Measurements from ENCODE around the gene DGKD. TPM values are rescaled to one million over a fixed set of nuclear protein-coding genes. Genes with fewer than 3 reads are reported as not detected.

The DGKD gene
- total RNA-seq, 4 donors from 2014 or later: 7.0 to 55.4 (median 10.9) TPM

DNA sequence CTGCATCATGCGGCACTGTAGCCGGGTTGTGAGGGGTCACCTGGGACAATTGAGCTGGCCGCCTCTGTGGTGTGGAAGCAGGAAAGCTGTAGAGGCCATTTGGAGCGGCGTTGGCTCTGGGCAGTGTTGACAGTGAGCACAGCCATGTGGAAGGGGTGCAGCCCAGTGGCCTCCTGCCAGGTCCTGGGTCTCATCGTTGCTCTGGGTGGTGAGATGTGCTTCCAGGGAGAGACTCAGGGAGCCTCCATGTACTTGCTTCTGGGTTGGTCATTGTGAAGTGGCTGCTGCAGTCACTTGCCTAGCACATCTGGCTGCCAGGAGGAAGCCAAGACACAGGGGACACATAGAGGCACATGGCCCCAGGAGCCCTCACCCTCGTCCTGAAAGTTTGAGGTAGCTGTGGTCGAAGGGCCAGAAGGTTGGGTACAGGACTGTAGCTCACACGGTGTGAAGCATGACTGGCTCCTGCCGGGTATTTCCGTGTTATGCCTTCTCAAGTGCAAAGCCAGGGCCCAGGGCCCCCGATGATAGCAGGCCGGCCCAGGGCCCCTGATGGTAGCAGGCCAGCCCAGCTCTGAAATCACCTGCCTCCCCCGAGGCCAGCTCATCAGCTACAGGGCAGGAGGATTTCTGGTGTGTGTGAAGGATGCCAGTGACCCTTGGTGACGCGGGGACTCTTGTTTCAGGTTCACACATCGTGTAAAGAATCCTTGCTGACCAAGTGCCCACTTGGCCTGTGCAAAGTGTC is 82.6 kb downstream of the DGKD start:
- peaks cover 36% of the 10 kb centered on the region for H3K36me3 ChIP-seq
- H3K27me3 ChIP-seq: no peaks in the 10 kb centered on the region
- 88% methylated on average over 13 of the region's 17 CpGs for WGBS
- H3K4me1 ChIP-seq: no peaks in the 10 kb centered on the region
- H3K4me3 ChIP-seq: no peak overlapping the region
- TF ChIP-seq POLR2AphosphoS5 (IDR thresholded peaks at IDR 0.05): no peak
- TF ChIP-seq, protein P1, sequence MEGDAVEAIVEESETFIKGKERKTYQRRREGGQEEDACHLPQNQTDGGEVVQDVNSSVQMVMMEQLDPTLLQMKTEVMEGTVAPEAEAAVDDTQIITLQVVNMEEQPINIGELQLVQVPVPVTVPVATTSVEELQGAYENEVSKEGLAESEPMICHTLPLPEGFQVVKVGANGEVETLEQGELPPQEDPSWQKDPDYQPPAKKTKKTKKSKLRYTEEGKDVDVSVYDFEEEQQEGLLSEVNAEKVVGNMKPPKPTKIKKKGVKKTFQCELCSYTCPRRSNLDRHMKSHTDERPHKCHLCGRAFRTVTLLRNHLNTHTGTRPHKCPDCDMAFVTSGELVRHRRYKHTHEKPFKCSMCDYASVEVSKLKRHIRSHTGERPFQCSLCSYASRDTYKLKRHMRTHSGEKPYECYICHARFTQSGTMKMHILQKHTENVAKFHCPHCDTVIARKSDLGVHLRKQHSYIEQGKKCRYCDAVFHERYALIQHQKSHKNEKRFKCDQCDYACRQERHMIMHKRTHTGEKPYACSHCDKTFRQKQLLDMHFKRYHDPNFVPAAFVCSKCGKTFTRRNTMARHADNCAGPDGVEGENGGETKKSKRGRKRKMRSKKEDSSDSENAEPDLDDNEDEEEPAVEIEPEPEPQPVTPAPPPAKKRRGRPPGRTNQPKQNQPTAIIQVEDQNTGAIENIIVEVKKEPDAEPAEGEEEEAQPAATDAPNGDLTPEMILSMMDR (IDR thresholded peaks at IDR 0.05): no peak
- TF ChIP-seq POLR2A (IDR thresholded peaks at IDR 0.05): no peak
- no peak for TF ChIP-seq EP300 (IDR thresholded peaks at IDR 0.05)
- peak; percentile 56 to 72 for DNase-seq (ENCODE audit: low spot score in 2 of 2)
- H3K27ac ChIP-seq: no peak overlapping the region
- no peaks in the 10 kb centered on the region for H3K9me3 ChIP-seq

GRCh38 chr2:233437439-233437955 is 83.2 kb downstream of the DGKD start:
- H3K4me3 ChIP-seq: no peak overlapping the region
- H3K27me3 ChIP-seq: no peaks in the 10 kb centered on the region
- peak in 1 of 2 donors; percentile 46 for DNase-seq (ENCODE audit: low spot score in 2 of 2)
- TF ChIP-seq, protein P1 (IDR thresholded peaks at IDR 0.05): no peak
- TF ChIP-seq EP300 (IDR thresholded peaks at IDR 0.05): no peak
- TF ChIP-seq POLR2A (IDR thresholded peaks at IDR 0.05): no peak
- TF ChIP-seq POLR2AphosphoS5 (IDR thresholded peaks at IDR 0.05): no peak
- no peaks in the 10 kb centered on the region for H3K4me1 ChIP-seq
- no peaks in the 10 kb centered on the region for H3K9me3 ChIP-seq
- 86% methylated on average over 14 of the region's 14 CpGs for WGBS
- H3K36me3 ChIP-seq: peaks cover 37% of the 10 kb centered on the region
- no peak overlapping the region for H3K27ac ChIP-seq

GRCh38 chr2:233438573-233439147 is 84.4 kb downstream of the DGKD start:
- 90% methylated on average over 15 of the region's 15 CpGs for WGBS

GRCh38 chr2:233439191-233439590 is 84.9 kb downstream of the DGKD start:
- peak in 1 of 2 donors; percentile 53 for DNase-seq (ENCODE audit: low spot score in 2 of 2)
- Histone ChIP-seq H3K4me3 (no peak overlapping the region), H3K36me3 (peaks cover 37% of the 10 kb centered on the region), H3K4me1 (no peaks in the 10 kb centered on the region), H3K9me3 (no peaks in the 10 kb centered on the region), H3K27ac (no peak overlapping the region), H3K27me3 (no peaks in the 10 kb centered on the region)
- TF ChIP-seq POLR2A (IDR thresholded peaks at IDR 0.05): no peak
- TF ChIP-seq, protein P1 (IDR thresholded peaks at IDR 0.05): no peak
- no peak for TF ChIP-seq EP300 (IDR thresholded peaks at IDR 0.05)
- no peak for TF ChIP-seq POLR2AphosphoS5 (IDR thresholded peaks at IDR 0.05)
- WGBS: 64% methylated on average over 8 of the region's 9 CpGs

More at GRCh38 chr2:233438573-233439147, 84.4 kb downstream of the DGKD start:
- Histone ChIP-seq H3K4me3 (no peak overlapping the region), H3K27ac (no peak overlapping the region), H3K36me3 (peaks cover 37% of the 10 kb centered on the region), H3K4me1 (no peaks in the 10 kb centered on the region), H3K9me3 (no peaks in the 10 kb centered on the region), H3K27me3 (no peaks in the 10 kb centered on the region)
- no peak for TF ChIP-seq POLR2A (IDR thresholded peaks at IDR 0.05)
- TF ChIP-seq POLR2AphosphoS5 (IDR thresholded peaks at IDR 0.05): no peak
- TF ChIP-seq EP300 (IDR thresholded peaks at IDR 0.05): no peak
- TF ChIP-seq, protein P1 (IDR thresholded peaks at IDR 0.05): no peak
- DNase-seq (ENCODE audit: low spot score in 2 of 2): peak in 1 of 2 donors; percentile 24

DNA sequence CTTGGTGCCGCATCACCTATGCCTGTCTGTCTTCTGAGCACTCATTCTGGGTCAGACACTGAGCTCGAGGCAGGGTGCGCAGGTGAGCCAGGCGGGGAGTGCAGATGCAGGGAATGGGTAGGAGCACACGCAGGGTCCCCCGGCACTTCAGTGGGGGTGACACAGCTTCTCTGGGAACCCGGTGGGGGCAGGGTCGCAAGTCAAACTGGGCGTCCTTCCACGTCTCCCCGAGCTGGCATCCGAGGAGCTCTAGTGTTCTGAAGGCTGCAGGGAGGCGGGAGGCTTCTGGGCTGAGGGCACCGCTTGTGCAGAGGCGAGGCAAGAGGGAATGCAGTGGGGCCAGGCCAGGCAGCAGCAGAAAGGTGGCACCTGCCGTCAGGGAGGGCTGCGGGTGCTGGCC is 86.0 kb downstream of the DGKD start:
- peak in 1 of 2 donors; percentile 39 for DNase-seq (ENCODE audit: low spot score in 2 of 2)
- Histone ChIP-seq H3K9me3 (no peaks in the 10 kb centered on the region), H3K36me3 (peaks cover 35% of the 10 kb centered on the region), H3K27me3 (no peaks in the 10 kb centered on the region), H3K27ac (no peak overlapping the region), H3K4me3 (no peak overlapping the region), H3K4me1 (no peaks in the 10 kb centered on the region)
- no peak for TF ChIP-seq EP300 (IDR thresholded peaks at IDR 0.05)
- TF ChIP-seq POLR2A (IDR thresholded peaks at IDR 0.05): no peak
- TF ChIP-seq POLR2AphosphoS5 (IDR thresholded peaks at IDR 0.05): no peak
- TF ChIP-seq, protein P1 (IDR thresholded peaks at IDR 0.05): no peak
- WGBS: 90% methylated on average over 16 of the region's 17 CpGs

Measured in suprapubic skin (tissue), 4 donors.